ENCODE results near the gene CAMK4.

CAMK4 gene

GRCh38 chr5:111229221-111229835 is 5.1 kb downstream of the CAMK4 start:
- no peak for DNase-seq (ENCODE audit: low read depth)

GRCh38 chr5:111229871-111230810 is 6.0 kb downstream of the CAMK4 start:
- no peak for DNase-seq (ENCODE audit: low read depth)

GRCh38 chr5:111231119-111231518 is 6.9 kb downstream of the CAMK4 start:
- DNase-seq (ENCODE audit: low read depth): no peak

- DNase-seq (ENCODE audit: low read depth): no peak
Measured at GRCh38 chr5:111232311-111233051, 8.3 kb downstream of the CAMK4 start.

- no peak for DNase-seq (ENCODE audit: low read depth)
Measured at GRCh38 chr5:111233052-111233374, 8.8 kb downstream of the CAMK4 start.

- no peak for DNase-seq (ENCODE audit: low read depth)
Measured at GRCh38 chr5:111234125-111234524, 9.9 kb downstream of the CAMK4 start.

GRCh38 chr5:111235635-111236034 is 11.5 kb downstream of the CAMK4 start:
- DNase-seq (ENCODE audit: low read depth): no peak

- no peak for DNase-seq (ENCODE audit: low read depth)
Measured at GRCh38 chr5:111236348-111236747, 12.2 kb downstream of the CAMK4 start.

GRCh38 chr5:111236995-111237394 is 12.8 kb downstream of the CAMK4 start:
- DNase-seq (ENCODE audit: low read depth): no peak

- peak; percentile 28 for DNase-seq (ENCODE audit: low read depth)
Measured at GRCh38 chr5:111237470-111237869, 13.3 kb downstream of the CAMK4 start.

GRCh38 chr5:111238431-111239225 is 14.4 kb downstream of the CAMK4 start:
- DNase-seq (ENCODE audit: low read depth): no peak

GRCh38 chr5:111241696-111242095 is 17.5 kb downstream of the CAMK4 start:
- no peak for DNase-seq (ENCODE audit: low read depth)

GRCh38 chr5:111242606-111243005 is 18.4 kb downstream of the CAMK4 start:
- DNase-seq (ENCODE audit: low read depth): no peak

GRCh38 chr5:111243318-111243717 is 19.1 kb downstream of the CAMK4 start:
- DNase-seq (ENCODE audit: low read depth): no peak

- no peak for DNase-seq (ENCODE audit: low read depth)
Measured at GRCh38 chr5:111245654-111246053, 21.5 kb downstream of the CAMK4 start.

- no peak for DNase-seq (ENCODE audit: low read depth)
Measured at GRCh38 chr5:111246459-111246858, 22.3 kb downstream of the CAMK4 start.

GRCh38 chr5:111248571-111248970 is 24.4 kb downstream of the CAMK4 start:
- DNase-seq (ENCODE audit: low read depth): no peak

- DNase-seq (ENCODE audit: low read depth): no peak
Measured at GRCh38 chr5:111251921-111252320, 27.7 kb downstream of the CAMK4 start.

GRCh38 chr5:111252799-111253545 is 28.8 kb downstream of the CAMK4 start:
- DNase-seq (ENCODE audit: low read depth): no peak

GRCh38 chr5:111254613-111255012 is 30.4 kb downstream of the CAMK4 start:
- no peak for DNase-seq (ENCODE audit: low read depth)

- DNase-seq (ENCODE audit: low read depth): no peak
Measured at GRCh38 chr5:111255169-111255568, 31.0 kb downstream of the CAMK4 start.
